NK-92 treated with Interleukin-12 subunit alpha and Interleukin-12 subunit beta, amount 100 ng/mL, for 24 hours (cell line): ENCODE measurements around the gene SYNGR4.

Experiments used
- DNase-seq: peaks from one replicate; lab custom pipeline; 2025; lab: John Stamatoyannopoulos, UW

The SYNGR4 gene

GRCh38 chr19:48396824-48397176 is 32.6 kb downstream of the SYNGR4 start:
- no peak for DNase-seq

GRCh38 chr19:48397263-48398101 is 33.3 kb downstream of the SYNGR4 start:
- no peak for DNase-seq

GRCh38 chr19:48398102-48398374 is 33.9 kb downstream of the SYNGR4 start:
- DNase-seq = no peak

- peak; percentile 77 for DNase-seq
These were observed 34.4 kb downstream of the SYNGR4 start for GRCh38 chr19:48398375-48399235.

- no peak for DNase-seq
These were observed 36.0 kb downstream of the SYNGR4 start for GRCh38 chr19:48400018-48400742.

GRCh38 chr19:48401287-48401686 is 37.1 kb downstream of the SYNGR4 start:
- no peak for DNase-seq

GRCh38 chr19:48403606-48404005 is 39.4 kb downstream of the SYNGR4 start:
- DNase-seq = peak; percentile 29

GRCh38 chr19:48405010-48405659 is 41.0 kb downstream of the SYNGR4 start:
- no peak for DNase-seq

GRCh38 chr19:48405850-48406249 is 41.7 kb downstream of the SYNGR4 start:
- DNase-seq = no peak

- no peak for DNase-seq
These were observed 49.9 kb downstream of the SYNGR4 start for GRCh38 chr19:48413879-48414587.

GRCh38 chr19:48415395-48415794 is 51.2 kb downstream of the SYNGR4 start:
- DNase-seq = peak; percentile 59

GRCh38 chr19:48415806-48416221 is 51.6 kb downstream of the SYNGR4 start:
- DNase-seq = no peak

- no peak for DNase-seq
These were observed 53.3 kb downstream of the SYNGR4 start for GRCh38 chr19:48417421-48417820.

GRCh38 chr19:48418317-48419064 is 54.3 kb downstream of the SYNGR4 start:
- DNase-seq = no peak

- DNase-seq = peak; percentile 71
These were observed 55.2 kb downstream of the SYNGR4 start for GRCh38 chr19:48419158-48419920.

GRCh38 chr19:48421548-48421947 is 57.4 kb downstream of the SYNGR4 start:
- no peak for DNase-seq

- no peak for DNase-seq
These were observed 60.6 kb downstream of the SYNGR4 start for GRCh38 chr19:48424694-48425219.
